Upper lobe of left lung (tissue), 4 donors: ENCODE measurements around the gene PIP4K2C.

ENCODE experiments used
- CTCF ChIP-seq, 6 experiments: fragments of 450-650 bp in 4 of 6; fragments of 200-600 bp in 2 of 6; sonication (generic) in 2 of 6; IDR thresholded peaks; one replicate each; pipeline ENCODE4 v1.5.1; 2016 to 2019; ENCODE audit warnings: antibody characterized with exemption in 6 of 6
- EP300 ChIP-seq, 4 donors: sonication (generic); formaldehyde crosslinking; IDR thresholded peaks; one replicate each; pipeline ENCODE4 v1.5.1; 2017; ENCODE audit warnings: antibody characterized with exemption in 4 of 4, control low read depth in 2 of 4
- POLR2A ChIP-seq, 4 donors: fragments of 450-650 bp; IDR thresholded peaks; one replicate each; pipeline ENCODE4 v1.5.1; 2016 to 2017; ENCODE audit warnings: antibody characterized with exemption in 4 of 4, mild to moderate bottlenecking in 2 of 4

GRCh38 chr12:57585156-57585555 is 5.8 kb upstream of the PIP4K2C start:
- TF ChIP-seq EP300 (IDR thresholded peaks at IDR 0.05) (no peak), CTCF (IDR thresholded peaks at IDR 0.05) (no peak), POLR2A (IDR thresholded peaks at IDR 0.05) (no peak)
